ENCODE measurements around the gene LRG1.

LRG1 gene

DNA sequence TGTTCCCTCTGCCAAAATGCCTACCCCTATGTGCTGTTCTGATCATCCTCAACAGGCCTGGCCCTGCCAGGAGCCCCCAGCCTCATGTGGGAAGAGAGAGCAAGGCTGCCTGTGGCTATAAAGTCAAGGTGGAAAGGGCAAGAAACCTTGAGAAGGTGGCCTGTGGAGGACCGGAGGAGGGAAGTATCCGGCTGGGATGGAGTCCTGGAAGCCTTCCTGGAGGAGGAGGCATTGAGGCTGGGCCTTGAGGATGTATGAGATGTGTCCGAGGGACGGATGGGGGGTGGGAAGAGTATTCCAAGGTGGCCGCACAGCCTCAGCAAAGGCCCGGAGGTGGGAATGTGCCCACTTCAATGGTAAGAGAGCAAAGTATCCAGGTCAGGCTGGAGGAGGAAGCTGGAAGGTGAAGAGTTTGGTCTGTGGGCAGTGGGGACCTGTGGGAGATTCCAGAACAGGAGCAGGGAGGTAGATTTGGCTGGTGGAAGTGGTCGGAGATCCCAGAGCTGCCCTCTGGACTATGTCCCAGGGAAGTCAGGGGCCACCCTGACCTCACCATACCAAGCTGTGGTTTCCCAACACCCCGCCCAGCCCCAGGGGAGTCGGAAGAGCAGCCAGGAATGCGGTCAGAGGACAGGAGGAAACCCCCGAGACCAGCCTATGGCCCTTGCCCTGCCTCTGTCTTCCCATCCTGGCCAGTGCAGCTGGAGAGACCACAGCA is 18.5 kb downstream of the LRG1 start:
- no peak for DNase-seq (ENCODE audit: extremely low read depth, low read depth)
- TF ChIP-seq, protein P1, sequence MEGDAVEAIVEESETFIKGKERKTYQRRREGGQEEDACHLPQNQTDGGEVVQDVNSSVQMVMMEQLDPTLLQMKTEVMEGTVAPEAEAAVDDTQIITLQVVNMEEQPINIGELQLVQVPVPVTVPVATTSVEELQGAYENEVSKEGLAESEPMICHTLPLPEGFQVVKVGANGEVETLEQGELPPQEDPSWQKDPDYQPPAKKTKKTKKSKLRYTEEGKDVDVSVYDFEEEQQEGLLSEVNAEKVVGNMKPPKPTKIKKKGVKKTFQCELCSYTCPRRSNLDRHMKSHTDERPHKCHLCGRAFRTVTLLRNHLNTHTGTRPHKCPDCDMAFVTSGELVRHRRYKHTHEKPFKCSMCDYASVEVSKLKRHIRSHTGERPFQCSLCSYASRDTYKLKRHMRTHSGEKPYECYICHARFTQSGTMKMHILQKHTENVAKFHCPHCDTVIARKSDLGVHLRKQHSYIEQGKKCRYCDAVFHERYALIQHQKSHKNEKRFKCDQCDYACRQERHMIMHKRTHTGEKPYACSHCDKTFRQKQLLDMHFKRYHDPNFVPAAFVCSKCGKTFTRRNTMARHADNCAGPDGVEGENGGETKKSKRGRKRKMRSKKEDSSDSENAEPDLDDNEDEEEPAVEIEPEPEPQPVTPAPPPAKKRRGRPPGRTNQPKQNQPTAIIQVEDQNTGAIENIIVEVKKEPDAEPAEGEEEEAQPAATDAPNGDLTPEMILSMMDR (IDR thresholded peaks at IDR 0.05; ENCODE audit: low read depth, low read length), result no peak

DNA sequence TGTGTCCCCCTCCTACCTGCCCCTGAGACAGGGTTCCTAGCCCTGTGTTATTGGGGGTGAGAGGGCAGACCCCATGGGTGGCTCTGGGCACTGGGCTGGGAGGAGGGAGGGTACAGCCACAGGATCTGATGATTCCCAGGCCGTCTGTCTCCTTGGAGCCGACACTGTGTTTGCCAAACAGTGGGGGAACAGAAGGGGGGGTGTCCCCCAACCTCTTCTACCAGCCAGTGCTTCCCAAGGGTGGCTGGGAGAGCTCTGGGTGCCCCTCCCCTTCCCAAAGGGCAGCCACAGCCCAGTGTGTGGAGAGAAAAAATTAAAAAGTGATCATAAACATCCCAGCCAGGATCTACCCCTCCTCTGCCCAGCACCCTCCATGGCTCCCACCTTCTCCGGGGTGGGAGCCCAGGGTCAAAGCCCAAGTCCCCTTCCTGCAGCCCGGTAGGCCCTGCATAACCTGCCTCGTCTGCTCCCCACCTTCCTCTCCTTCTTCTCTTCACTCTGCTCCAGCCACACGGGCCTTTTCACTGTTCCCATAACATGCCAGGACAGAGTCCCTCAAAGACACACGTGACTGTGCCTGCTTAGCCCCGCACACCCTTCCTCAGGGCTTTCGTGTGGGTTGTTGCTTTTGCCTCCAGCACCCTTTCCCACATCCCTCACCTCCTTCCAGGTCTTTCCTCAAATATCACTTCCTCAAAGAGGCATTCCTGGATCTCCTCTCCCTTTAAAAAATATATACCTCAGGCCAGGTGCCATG is 20.1 kb downstream of the LRG1 start:
- TF ChIP-seq, protein P1 (IDR thresholded peaks at IDR 0.05; ENCODE audit: low read depth, low read length), result no peak
- DNase-seq (ENCODE audit: extremely low read depth, low read depth), result no peak

DNA sequence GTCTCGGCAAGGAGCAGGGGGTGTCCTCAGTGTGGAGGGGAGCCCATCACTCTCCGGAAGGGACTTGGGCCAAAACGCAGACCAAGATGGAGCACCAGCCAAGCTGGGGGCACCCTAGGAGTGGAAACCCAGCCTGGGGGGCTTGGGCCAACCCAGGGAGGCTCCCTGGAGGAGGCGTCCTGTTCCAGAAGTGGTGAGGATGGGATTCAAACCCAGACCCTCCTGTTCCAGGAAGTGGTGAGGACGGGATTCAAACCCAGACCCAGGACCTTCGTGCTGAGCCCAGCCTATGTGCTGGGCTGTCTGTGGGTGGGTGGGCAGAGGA is 20.7 kb downstream of the LRG1 start:
- DNase-seq (ENCODE audit: extremely low read depth, low read depth), result no peak
- TF ChIP-seq, protein P1 (IDR thresholded peaks at IDR 0.05; ENCODE audit: low read depth, low read length), result no peak

DNA sequence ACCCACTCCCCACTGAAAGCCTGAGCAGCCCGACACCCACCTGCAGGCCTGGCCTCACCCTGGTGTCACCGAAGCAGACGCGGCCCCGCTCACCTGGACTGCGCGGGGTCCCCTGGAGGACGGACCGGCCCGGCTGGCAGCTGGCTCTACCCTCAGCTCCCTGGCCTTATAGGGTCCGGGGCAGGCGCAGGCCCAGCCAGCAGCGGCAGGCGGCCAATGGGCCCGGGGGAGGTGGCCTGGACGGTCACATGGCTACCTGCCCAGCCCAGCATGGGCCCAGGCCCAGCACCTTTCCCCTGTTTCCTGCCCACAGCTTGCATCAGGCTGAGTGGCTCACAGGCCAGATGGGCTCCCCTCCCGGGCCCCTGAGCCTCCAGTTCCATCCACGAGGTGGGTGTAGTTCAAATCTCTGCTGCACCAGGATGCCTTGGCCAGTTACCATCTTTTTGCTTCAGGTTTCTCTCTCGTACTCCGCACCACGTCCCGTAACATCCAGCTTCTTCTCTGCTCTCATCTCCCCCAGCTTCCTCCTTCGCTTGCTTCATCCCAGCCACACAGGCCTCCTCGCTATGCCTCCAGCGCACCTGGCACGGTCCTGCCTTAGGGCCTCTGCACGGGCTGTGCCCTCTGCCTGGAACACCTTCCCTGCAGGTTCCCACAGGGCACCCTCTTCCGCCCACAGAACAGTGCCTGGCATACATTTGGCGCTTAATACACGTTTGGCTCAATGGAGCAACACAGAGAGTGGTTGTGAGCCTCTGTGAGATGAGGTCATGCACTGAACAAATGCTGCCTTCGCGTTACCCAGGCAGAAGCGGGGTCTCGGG is 21.3 kb downstream of the LRG1 start, which contains the start of gene PLIN4:
Gene PLIN4 (minus strand): TSS at position 142 of the 827 bp plus-strand sequence. CDS start 214 bp downstream, outside the sequence.
- TF ChIP-seq, protein P1 (IDR thresholded peaks at IDR 0.05; ENCODE audit: low read depth, low read length), result no peak
- DNase-seq (ENCODE audit: extremely low read depth, low read depth), result peak; percentile 8

DNA sequence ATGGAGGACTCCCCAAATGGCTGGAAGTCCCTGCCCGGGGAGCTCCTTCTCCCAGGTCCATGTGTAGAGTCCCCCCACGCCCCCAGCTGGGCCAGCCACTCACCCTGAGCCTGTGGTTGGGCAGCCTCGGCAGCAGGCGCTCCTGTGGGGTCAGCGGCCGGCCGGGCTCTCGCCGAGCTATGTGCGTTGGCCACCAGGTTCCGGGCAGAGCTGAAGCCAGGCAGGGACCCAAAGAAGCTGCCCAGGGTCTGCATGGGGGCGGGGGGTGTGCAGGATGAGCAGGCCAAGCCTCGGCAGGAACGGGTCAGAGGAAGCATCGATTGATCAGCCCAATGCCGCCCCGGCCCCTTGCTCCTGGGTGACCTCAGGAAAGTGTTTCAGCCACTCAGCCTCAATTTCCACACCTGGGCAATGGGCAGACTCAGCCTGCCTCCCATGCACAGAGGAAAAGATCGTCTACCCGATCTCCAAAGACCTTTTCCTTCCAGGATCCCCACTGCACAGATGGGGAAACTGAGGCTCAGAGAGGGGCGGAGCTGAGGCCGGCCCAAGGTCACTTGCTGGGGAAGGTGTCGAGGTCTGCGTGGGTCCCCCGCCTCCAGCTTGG is 22.3 kb downstream of the LRG1 start:
- DNase-seq (ENCODE audit: extremely low read depth, low read depth), result no peak
- TF ChIP-seq, protein P1 (IDR thresholded peaks at IDR 0.05; ENCODE audit: low read depth, low read length), result no peak

DNA sequence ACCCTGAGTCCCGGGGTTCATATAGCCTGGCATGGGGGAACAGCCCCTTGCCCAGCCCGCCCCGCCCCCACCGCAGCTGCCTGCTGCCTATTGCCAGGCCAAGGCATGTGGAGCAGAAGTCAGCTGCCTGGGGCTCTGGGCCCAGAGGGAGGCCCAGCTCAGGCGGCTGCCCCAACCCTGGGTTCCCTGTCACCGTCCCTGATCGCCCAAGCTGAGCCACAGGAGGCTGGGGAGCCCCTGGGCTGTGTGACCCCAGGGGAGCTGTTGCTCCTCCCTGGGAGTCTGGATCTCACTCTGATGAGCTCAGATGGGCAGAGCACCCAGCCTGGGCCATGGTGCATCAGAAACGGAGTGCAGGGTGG is 22.9 kb downstream of the LRG1 start:
- no peak for DNase-seq (ENCODE audit: extremely low read depth, low read depth)
- TF ChIP-seq, protein P1 (IDR thresholded peaks at IDR 0.05; ENCODE audit: low read depth, low read length), result no peak

Measured in AG09319 (cell line).